Heart left ventricle (tissue), 16 donors: ENCODE results near the gene P2RY14. TPM values are rescaled to one million over a fixed set of nuclear protein-coding genes. Genes with fewer than 3 reads are reported as not detected.

ENCODE experiments used
- ATAC-seq, 4 donors: fragments of 200-7000 bp; cut with Tn5 transposase; one replicate each; pipeline ENCODE4 v1.9.1; 2020 to 2022; ENCODE audit warnings: moderate library complexity in 4 of 4, mild to moderate bottlenecking in 3 of 4, moderate number of reproducible peaks in 1 of 4
- DNase-seq, 5 donors: peaks; one replicate each; pipeline ENCODE4 v3.0.0-alpha.2; 2020
- H3K27ac ChIP-seq, 12 donors: fragments of 200-600 bp; sonication (generic) in 4 of 12; one replicate each; pipeline versions ENCODE4 v1.5.0 to v1.8.0; 2016 to 2022; ENCODE audit warnings: mild to moderate bottlenecking in 2 of 12
- H3K27me3 ChIP-seq, 9 donors: fragments of 200-600 bp; sonication (generic) in 2 of 9; one replicate each; pipeline versions ENCODE4 v1.5.1 to v1.8.0; 2016 to 2022; ENCODE audit warnings: mild to moderate bottlenecking in 3 of 9
- H3K36me3 ChIP-seq, 9 donors: fragments of 200-600 bp; sonication (generic) in 2 of 9; one replicate each; pipeline versions ENCODE4 v1.5.0 to v1.8.0; 2018 to 2022; ENCODE audit warnings: mild to moderate bottlenecking in 2 of 9
- H3K4me1 ChIP-seq, 12 donors: fragments of 200-600 bp; sonication (generic) in 4 of 12; one replicate each; pipeline versions ENCODE4 v1.5.0 to v1.8.0; 2016 to 2022; ENCODE audit warnings: mild to moderate bottlenecking in 3 of 12
- H3K4me3 ChIP-seq, 12 donors: fragments of 200-600 bp; sonication (generic) in 4 of 12; one replicate each; pipeline versions ENCODE4 v1.5.0 to v1.8.0; 2017 to 2022; ENCODE audit warnings: mild to moderate bottlenecking in 9 of 12, moderate library complexity in 4 of 12
- H3K9me3 ChIP-seq, 12 donors: fragments of 200-600 bp; sonication (generic) in 4 of 12; one replicate each; pipeline versions ENCODE4 v1.5.0 to v1.8.0; 2016 to 2022; ENCODE audit warnings: mild to moderate bottlenecking in 1 of 12
- POLR2A ChIP-seq, 2 donors: fragments of 450-650 bp; IDR thresholded peaks; one replicate each; pipeline ENCODE4 v1.6.1; 2017; ENCODE audit warnings: antibody characterized with exemption in 2 of 2, mild to moderate bottlenecking in 2 of 2, moderate library complexity in 2 of 2
- WGBS, 4 donors: extraction: QIAGEN DNeasy Blood & Tissue Kit in 2 of 4; methylation state at CpG; one replicate each; pipeline versions ENCODE4 v1.1.5 to v1.1.7; 2013 to 2018; 5-methylcytosine and 5-hydroxymethylcytosine counted together
- intact Hi-C, 10 donors: fragments of 100-400 bp; cut with DNase I; formaldehyde crosslinking; loops; one replicate each; pipeline versions ENCODE4 v1.11.1 to v1.14.2; 2022
- polyA plus RNA-seq, 2 donors: library from polyadenylated mRNA; stranded (reverse); fragments of 200-250 nt; gene quantifications; one replicate each; pipeline ENCODE4 v1.2.3, GENCODE V29; 2013
- total RNA-seq, 9 donors: library from RNA; depleted of rRNA in 2 of 9; stranded (reverse); fragments of >200 nt in 2 of 9; fragmentation: NEBNext Ultra II Directional in 3 of 9; extraction: Animal tissue kit (Norgen Biotek cat#: 25700) in 3 of 9; gene quantifications; one replicate each; pipeline versions ENCODE4 v1.1.0 to v1.2.4, GENCODE V29; 2016 to 2023
- TF ChIP-seq, protein P1 (sequence below), 12 donors: fragments of 200-600 bp; sonication (generic) in 4 of 12; IDR thresholded peaks; one replicate each; pipeline versions ENCODE4 v1.5.0 to v1.8.0; 2018 to 2022; ENCODE audit warnings: antibody characterized with exemption in 12 of 12, mild to moderate bottlenecking in 5 of 12
- donor health status: ischemic (EF 13 %, LVEDD 7.1; RV severe dilation, severe dysfunction).
- donor health status: healthy with polysubstance abuse.
- donor health status: DM: no; HTN: yes; CAD: no.
- donor health status: DM: no; HTN: no; CAD: no.
- donor health status: ischemic (EF 25% LVEDD 6.9; RV normal size, moderate dysfunction).
- donor health status: ischemic (EF 25% LVEDD 5.7; RV mildly dilated, moderate dysfunction).
- donor health status: healthy.
- donor health status: DM: yes; HTN: yes; CAD: no.
- donor health status: ischemic (EF 35%, LVEDD 5.7; RV mildly dilated, moderate dysfunction).
- donor health status: nonischemic (EF 11% LVEDD 7.7; RV severe dilation, severe dysfunction).
- donor health status: DM: yes; HTN: yes; CAD: no.
- donor health status: PGD.
- donor health status: ischemic (EF 29% LVEDD 5.4; RV normal size, mild dysfunction).
- donor health status: nonischemic (EF 23%, LVEDD 6.1; RV moderate dilation, normal function).

The P2RY14 gene
- total and polyA plus RNA-seq, 11 donors = 0.75 to 8.4 (median 3.2) TPM

DNA sequence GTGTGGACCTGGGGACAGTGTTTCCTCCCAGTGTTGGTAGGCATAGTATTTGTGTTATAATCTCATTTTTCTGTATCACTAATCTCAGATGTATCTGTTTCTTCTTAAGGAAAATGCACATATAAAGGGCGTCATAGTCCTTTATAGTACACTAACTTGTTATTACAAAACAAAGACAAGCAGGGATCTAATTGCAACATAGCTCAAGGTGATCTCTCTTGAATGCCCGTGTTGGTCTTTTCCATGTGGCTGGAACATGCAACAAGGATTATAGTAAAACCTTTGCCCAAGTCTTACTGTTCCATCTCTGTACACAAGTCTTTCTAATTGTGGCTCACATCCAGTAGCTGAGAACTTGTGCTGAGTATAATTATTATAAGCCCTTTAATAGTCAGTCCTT is 41.8 kb upstream of the P2RY14 start:
- TF ChIP-seq, protein P1, sequence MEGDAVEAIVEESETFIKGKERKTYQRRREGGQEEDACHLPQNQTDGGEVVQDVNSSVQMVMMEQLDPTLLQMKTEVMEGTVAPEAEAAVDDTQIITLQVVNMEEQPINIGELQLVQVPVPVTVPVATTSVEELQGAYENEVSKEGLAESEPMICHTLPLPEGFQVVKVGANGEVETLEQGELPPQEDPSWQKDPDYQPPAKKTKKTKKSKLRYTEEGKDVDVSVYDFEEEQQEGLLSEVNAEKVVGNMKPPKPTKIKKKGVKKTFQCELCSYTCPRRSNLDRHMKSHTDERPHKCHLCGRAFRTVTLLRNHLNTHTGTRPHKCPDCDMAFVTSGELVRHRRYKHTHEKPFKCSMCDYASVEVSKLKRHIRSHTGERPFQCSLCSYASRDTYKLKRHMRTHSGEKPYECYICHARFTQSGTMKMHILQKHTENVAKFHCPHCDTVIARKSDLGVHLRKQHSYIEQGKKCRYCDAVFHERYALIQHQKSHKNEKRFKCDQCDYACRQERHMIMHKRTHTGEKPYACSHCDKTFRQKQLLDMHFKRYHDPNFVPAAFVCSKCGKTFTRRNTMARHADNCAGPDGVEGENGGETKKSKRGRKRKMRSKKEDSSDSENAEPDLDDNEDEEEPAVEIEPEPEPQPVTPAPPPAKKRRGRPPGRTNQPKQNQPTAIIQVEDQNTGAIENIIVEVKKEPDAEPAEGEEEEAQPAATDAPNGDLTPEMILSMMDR (IDR thresholded peaks at IDR 0.05) = no peak
- no peak for TF ChIP-seq POLR2A (IDR thresholded peaks at IDR 0.05)
- Histone ChIP-seq H3K9me3 (no peaks in the 10 kb centered on the region), H3K4me1 (peaks cover 0 to 27% (median 0%) of the 10 kb centered on the region in 12 donors), H3K36me3 (no peaks in the 10 kb centered on the region), H3K27me3 (no peaks in the 10 kb centered on the region), H3K27ac (no peak overlapping the region), H3K4me3 (no peak overlapping the region)
- DNase-seq (no peak), ATAC-seq (no peak)
- 86 to 92% (median 92%) methylated on average over 2 of the region's 2 CpGs for whole genome bisulfite sequencing, 4 donors
- intact Hi-C loops = no loop called here

DNA sequence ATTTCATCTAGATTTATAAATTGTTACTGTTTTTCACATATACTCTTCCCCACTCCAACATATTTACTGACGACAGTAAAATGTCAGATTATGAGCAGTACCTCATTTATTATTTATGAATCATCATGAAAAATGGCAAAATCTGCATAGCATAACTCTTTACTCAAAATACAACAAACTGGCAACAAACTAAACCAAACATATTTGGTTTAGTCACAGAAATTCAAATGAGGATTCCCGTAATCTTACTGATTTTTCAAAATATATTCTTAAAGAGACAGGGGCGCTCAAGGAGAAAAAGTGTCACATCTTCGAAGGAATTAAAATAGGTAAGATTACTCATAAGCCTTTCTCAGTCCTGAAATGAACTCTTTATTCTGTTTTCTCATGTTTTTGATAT is 41.3 kb upstream of the P2RY14 start:
- DNase-seq = no peak
- ATAC-seq = no peak
- H3K4me3 ChIP-seq = no peak overlapping the region
- H3K36me3 ChIP-seq = no peaks in the 10 kb centered on the region
- TF ChIP-seq, protein P1 (IDR thresholded peaks at IDR 0.05) = no peak
- TF ChIP-seq POLR2A (IDR thresholded peaks at IDR 0.05) = no peak
- intact Hi-C loops = no loop called here
- peaks cover 0 to 27% (median 0%) of the 10 kb centered on the region in 12 donors for H3K4me1 ChIP-seq
- no peak overlapping the region for H3K27ac ChIP-seq
- WGBS, 4 donors = 87 to 94% (median 90%) methylated on average over 4 of the region's 4 CpGs
- H3K27me3 ChIP-seq = no peaks in the 10 kb centered on the region
- H3K9me3 ChIP-seq = no peaks in the 10 kb centered on the region

DNA sequence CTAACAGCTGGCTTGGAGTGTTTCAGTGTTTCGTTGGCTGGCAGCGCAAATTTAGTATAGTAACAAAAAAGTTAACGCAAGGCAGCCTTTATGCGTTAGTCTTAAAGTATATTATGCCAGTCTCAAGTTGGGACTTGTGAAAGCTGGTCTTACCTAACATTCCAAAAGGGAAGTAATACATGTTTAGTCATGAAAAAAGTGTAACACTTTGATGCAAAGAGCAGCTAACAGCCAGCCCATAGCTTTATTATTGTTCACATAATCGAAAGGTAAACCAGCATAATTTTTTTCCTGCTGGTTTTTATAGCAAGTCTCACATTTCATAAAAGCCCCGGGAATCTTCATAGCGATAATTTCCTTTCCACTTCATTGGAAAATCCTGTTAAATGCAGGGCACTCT is 40.6 kb upstream of the P2RY14 start:
- peak overlapping the region in 1 of 12 donors; percentile 57 for H3K27ac ChIP-seq
- no peak overlapping the region for H3K4me3 ChIP-seq
- H3K9me3 ChIP-seq = no peaks in the 10 kb centered on the region
- H3K36me3 ChIP-seq = no peaks in the 10 kb centered on the region
- no peak for DNase-seq
- no peaks in the 10 kb centered on the region for H3K27me3 ChIP-seq
- WGBS, 4 donors = 87 to 91% (median 89%) methylated on average over 7 of the region's 7 CpGs
- intact Hi-C loops = no loop called here
- ATAC-seq = no peak
- H3K4me1 ChIP-seq = peaks cover 0 to 27% (median 0%) of the 10 kb centered on the region in 12 donors
- TF ChIP-seq POLR2A (IDR thresholded peaks at IDR 0.05) = no peak
- TF ChIP-seq, protein P1 (IDR thresholded peaks at IDR 0.05) = no peak

DNA sequence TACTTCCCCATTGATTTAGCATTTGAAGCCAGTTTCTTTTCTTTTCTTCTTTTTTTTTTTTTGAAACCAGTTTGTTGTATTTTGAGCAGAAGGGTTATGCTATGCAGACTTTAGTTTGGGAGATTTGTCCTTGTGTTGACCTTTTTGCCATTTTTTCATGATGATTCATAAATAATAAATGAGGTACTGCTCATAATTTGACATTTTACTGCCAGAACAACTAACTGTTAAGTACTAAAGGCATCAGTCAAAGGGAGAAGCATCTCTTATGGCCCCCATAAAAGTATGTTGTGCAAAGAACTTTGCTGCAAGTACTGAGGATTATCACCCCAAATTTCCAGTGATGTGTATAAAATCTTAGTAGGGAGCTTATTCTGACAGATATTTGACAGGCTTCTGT is 40.0 kb upstream of the P2RY14 start:
- ATAC-seq (no peak), DNase-seq (no peak)
- Histone ChIP-seq H3K9me3 (no peaks in the 10 kb centered on the region), H3K4me3 (no peak overlapping the region), H3K4me1 (peaks cover 0 to 27% (median 0%) of the 10 kb centered on the region in 12 donors), H3K36me3 (no peaks in the 10 kb centered on the region), H3K27ac (peak overlapping the region in 1 of 12 donors; percentile 57), H3K27me3 (no peaks in the 10 kb centered on the region)
- TF ChIP-seq POLR2A (IDR thresholded peaks at IDR 0.05) = no peak
- TF ChIP-seq, protein P1 (IDR thresholded peaks at IDR 0.05) = no peak
- intact Hi-C loops = no loop called here
